ENCODE data around the gene TBC1D5.
"Not testable (repeated sequence)": the region's sequence is repeated elsewhere in the genome, so short reads cannot be mapped to it uniquely, and the experiment has no call there.

TBC1D5 gene

DNA sequence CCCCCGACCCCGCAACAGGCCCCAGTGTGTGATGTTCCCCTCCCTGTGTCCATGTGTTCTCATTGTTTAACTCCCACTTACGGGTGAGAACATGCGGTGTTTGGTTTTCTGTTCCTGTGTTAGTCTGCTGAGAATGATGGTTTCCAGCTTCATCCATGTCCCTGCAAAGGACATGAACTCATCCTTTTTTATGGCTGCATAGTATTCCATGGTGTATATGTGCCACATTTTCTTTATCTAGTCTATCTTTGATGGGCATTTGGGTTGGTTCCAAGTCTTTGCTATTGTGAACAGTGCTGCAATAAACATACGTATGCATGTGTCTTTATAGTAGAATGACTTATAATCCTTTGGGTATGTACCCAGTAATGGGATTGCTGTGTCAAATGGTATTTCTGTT, 349.9 kb downstream of the TBC1D5 start:
- not testable (repeated sequence) for DNase-seq

GRCh38 chr3:17390785-17391184, 351.6 kb downstream of the TBC1D5 start:
- DNase-seq: no peak

DNA sequence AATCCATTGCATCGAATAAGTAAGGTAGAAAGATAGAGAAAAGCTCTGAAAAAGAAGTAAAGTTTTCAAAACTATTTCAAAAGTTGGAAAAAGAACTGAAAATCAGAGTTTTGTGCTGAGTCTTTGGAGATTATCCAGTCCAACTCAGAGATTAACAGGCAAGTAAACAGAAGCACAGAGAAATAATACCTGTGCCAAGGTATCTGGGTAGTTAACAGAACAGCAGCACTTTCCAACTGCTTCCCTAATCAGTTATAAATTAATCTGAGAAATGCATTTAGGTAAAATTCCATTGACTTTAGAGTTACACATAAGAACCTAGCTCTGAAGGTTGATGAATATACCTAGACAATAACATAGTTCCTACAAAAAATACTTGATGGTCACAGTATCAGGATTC, 355.3 kb downstream of the TBC1D5 start:
- DNase-seq: no peak

DNA sequence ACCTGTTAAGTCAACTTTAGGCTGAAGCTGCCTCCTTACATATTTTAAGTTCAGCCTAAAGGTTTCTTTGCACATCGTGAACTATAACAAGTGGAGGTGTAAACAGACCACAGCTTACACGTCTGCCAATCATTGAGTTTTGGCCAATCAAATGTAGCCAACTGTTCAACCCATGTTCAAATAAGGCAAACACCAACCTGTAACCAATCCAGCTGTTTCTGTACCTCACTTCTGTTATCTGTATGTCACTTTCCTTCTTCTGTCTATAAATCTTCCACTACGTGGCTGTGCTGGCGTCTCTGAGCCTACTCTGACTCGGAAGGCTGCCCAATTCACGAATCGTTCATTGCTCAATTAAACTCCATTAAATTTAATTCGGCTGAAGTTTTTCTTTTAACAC, 356.0 kb downstream of the TBC1D5 start:
- DNase-seq: no peak

DNA sequence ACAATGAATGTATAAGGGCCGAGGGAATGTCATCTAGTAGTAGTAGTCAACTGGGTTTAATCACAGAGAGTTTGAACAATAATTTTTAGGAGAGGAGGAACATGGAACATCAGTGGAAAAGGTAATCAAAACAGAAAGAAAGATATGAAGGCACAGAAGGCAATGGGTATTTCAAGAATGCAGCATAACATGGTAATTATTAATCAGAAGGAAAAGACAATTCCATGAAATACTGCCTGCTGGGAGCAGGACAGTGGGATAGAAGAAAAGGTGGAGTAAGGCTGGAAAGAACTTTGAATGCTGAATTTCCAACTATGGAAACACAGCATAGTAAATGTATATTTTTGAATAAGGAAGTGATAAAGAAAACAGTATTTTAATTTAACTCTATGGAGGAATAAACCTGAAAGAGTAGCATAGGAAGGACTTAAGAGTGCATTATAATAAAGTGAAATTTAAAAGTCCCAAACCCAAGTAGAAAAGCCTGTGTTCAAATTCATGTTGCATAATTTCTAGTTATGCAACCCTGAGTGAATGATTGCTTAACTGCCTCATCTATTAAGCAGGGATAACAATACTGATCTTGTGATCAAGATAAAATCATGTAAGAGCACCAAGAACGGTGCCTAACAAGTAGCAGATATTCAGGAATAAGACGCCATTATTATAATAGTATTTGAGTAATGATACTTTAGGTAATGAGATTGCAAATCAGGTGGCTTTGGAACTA, 357.7 kb downstream of the TBC1D5 start:
- no peak for DNase-seq

GRCh38 chr3:17373304-17373703, 369.1 kb downstream of the TBC1D5 start:
- DNase-seq: no peak

GRCh38 chr3:17372362-17373210, 369.8 kb downstream of the TBC1D5 start:
- no peak for DNase-seq

- no peak for DNase-seq
Measured at GRCh38 chr3:17369973-17370372, 372.5 kb downstream of the TBC1D5 start.

- no peak for DNase-seq
Measured at GRCh38 chr3:17367171-17367570, 375.3 kb downstream of the TBC1D5 start.

DNA sequence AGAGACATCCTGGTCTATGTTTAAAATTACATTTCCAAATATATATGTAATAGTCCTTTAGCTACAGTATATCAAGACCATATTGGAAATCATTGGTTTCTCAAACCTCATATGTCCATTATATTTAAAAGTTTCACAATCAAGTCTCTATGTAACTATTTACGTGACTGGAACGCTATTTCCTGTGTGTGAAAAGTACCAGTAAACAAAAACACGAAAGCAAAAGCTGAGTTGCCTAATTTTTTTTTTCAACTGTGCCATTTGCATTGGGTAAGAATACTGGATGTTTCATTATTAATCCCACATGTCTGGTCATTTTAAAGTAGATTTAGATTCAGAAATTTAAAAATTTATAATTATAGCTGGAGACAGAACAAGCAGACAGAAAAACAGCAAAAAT, 381.4 kb downstream of the TBC1D5 start:
- DNase-seq: no peak

DNA sequence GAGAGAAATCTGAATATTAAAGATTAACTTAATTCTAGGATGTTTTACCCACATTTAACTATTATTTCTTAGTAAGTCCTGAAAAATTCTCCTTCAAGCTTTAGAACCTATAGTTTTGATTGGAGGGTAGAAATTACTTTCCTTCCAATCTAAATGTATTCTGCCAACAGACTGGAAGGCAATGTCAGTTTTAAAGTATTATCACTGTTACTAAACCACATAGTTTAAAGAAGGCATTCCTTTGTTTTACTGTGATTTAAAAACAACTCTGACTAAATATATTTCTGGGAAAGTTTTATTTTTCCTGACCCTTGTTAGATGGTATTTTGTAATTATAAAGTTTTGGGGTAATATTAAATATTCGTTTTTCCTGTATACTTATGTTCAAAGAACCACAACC, 382.5 kb downstream of the TBC1D5 start:
- DNase-seq: no peak

GRCh38 chr3:17357035-17357710, 385.3 kb downstream of the TBC1D5 start:
- no peak for DNase-seq

DNA sequence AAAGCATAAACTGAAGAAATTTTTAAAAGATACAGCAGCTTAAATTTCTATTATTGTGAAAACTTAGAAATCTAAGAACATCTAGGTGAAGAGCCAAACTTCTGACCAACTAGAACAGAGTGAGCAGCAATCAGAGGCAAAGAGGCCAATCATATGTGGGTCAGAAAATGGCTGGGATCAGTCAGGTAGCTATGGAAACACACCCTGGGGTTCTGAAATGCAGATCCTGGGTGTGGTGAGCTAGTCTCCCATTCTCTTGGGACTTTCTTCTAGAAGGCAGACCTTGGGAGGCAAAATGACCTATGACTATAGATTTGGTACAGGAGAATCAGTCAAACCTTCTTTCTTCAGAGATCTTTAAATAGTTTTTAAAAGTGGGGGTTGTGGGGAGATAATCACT, 385.8 kb downstream of the TBC1D5 start:
- DNase-seq: no peak

- DNase-seq: no peak
Measured at GRCh38 chr3:17355591-17355990, 386.8 kb downstream of the TBC1D5 start.

GRCh38 chr3:17354341-17354740, 388.1 kb downstream of the TBC1D5 start:
- DNase-seq: no peak

- no peak for DNase-seq
Measured at GRCh38 chr3:17352620-17353019, 389.8 kb downstream of the TBC1D5 start.

GRCh38 chr3:17351193-17351592, 391.2 kb downstream of the TBC1D5 start:
- not testable (repeated sequence) for DNase-seq

DNA sequence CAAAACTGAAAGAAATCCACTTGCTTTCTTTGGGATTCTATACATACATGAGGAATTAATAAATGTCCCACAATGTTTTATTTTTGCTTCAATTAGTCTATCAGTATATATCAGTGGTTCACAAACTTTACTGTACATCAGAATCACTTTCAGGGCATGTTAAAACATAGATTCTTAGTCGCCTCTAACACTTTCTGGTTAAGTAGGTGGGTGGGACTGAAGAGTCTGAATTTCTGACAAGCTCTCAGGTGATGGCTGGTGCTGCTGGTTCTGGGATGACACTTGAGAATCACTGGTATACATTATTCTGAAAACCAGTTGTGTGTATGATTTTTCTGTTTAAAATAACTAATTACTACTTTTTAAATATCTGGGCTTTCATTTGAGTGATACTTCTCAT, 393.3 kb downstream of the TBC1D5 start:
- no peak for DNase-seq

DNA sequence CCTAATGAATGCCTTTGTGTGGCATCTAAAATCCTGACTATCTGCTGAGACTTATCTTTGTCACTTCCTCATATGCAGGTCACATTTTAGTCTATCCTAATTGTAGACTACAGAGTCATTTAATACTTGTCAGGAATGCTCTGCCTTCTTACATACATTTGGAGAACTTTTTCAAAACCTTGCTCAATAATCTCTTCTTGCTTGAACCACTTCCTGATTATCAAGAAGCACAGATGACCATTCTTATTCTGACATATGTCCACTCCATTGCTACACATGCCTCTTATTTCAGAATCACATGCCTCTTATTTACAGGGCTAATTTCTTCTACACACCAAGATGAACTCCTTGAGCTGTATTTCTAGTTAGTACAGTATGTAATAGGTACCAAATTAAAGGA, 400.3 kb downstream of the TBC1D5 start:
- DNase-seq: no peak

GRCh38 chr3:17340693-17341092, 401.7 kb downstream of the TBC1D5 start:
- no peak for DNase-seq

DNA sequence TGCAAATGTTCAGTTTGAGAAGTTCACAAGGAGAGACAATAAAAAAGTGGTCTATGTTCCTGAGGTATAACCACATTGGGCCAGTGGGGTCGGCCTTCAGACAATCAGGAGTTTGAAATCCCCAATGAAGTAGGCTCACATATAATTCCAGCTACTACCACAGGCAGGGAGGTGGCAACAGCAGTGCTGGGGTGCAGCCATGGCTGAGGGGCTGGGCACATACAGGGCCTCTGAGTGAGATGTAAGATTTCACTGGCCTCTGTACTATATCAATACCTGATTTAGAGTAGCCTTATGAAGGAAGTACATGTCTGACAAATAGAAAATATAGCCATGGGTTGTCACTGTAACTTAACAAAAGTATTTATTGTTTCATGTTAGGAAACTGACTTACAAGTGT, 402.2 kb downstream of the TBC1D5 start:
- DNase-seq: no peak

DNA sequence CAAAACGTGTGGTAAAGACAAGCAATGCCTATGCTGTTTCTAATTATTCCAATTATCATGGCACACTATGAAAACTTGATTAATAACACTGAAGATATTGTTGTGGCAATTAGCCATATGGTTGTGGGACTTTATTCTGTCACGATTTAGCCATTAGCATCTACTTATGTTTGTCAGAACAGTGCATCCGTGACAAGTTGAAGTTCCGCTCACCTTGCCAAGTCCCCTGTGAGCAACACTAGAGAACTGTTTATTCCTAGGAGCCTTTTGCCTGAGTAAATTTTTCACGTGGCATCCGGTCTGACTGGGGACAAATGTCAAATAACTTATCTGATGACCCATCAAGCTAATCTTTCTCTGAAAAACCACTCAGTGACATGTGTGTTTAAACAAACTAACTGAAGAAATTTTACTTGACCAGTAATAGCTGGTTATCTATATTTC, 403.3 kb downstream of the TBC1D5 start:
- no peak for DNase-seq

- DNase-seq: no peak
Measured at GRCh38 chr3:17336291-17336690, 406.1 kb downstream of the TBC1D5 start.

DNA sequence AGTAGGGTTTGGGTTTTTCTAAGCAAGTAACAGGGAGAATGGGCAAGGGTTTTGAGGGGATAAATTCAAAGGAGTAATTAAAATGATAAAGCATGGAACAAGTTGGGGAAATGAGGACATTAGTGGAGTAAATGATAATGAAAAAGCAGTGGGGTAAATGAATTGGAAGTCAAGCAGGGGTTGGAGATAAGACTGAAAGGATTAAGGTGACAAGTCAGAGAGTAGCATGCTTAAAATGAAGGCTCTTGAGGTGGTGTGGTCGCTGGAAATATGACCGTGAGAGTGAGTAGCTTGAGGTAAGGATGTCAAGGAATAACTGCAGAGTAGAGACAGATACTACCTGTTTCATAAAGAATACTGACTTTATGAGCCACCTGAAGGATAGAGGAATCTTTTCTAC, 408.5 kb downstream of the TBC1D5 start:
- DNase-seq: no peak
